ENCODE measurements around the gene TCOF1.

TCOF1 gene

GRCh38 chr5:150312518-150312917, 45.0 kb upstream of the TCOF1 start:
- TF ChIP-seq ZFX (IDR thresholded peaks at IDR 0.05; ENCODE audit: borderline replicate concordance), result no peak
- no peak for TF ChIP-seq CTCF (IDR thresholded peaks at IDR 0.05)
- no peak overlapping the region for H3K27ac ChIP-seq

- TF ChIP-seq CTCF (IDR thresholded peaks at IDR 0.05) (no peak), ZFX (IDR thresholded peaks at IDR 0.05; ENCODE audit: borderline replicate concordance) (no peak)
- no peak overlapping the region for H3K27ac ChIP-seq
Observed at GRCh38 chr5:150313501-150313900, 44.0 kb upstream of the TCOF1 start.

DNA sequence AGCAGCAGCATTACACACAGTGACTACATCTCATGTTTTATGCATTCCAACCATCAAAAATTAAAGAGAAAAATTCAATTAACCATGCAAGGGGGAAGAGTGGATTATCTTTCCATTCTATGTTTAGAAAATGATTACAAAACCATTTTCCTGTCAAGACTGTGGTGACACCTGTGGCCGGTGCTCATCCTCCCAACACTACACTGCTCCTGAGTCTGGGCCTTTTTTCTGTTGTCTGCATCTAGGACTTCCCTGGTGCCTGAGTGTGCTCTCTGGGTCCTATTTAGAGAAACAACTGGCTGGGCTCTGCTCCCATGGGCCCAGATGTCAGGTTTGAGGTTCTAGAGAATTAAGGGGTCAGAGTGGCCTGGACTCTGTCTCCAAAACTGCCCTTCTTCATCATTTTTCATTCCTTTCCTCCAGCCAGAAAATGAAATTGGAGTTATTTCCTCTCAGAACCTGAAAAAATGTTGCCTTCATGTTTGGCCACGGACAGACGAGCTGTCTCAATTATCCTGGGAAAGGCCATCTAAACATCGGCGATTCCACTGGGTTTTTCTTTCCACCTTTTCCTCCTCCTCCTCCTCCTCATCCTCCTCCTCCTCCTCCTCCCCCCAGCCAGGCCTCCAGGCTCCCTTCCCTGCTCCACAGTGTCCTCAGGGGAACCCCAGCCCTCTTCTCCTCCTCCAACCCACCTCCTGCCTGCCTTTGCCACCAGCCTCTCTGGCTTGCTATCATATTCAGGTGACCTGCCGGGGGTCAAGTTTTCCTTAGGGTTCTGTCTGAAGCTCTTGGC, 43.4 kb upstream of the TCOF1 start:
- TF ChIP-seq CTCF (IDR thresholded peaks at IDR 0.05), result no peak
- no peak for TF ChIP-seq ZFX (IDR thresholded peaks at IDR 0.05; ENCODE audit: borderline replicate concordance)
- H3K27ac ChIP-seq, result no peak overlapping the region

DNA sequence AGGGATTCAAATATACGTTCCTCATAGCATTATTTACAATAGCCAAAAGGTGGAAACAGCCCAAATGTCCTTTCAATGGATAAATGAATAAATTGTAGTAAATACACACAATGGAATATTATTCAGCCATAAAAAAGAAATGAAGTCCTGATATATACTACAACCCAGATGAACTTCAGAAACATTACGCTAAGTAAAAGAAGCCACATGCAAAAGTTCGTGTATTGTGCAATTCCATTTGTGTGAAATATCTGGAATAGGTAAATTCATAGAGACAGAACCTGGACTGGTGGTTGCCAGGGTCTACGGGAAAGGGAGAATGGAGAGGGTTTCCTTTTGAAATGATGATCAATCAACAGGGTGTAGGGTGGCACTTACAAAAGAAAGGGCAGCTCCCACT, 42.3 kb upstream of the TCOF1 start:
- no peak overlapping the region for H3K27ac ChIP-seq
- no peak for TF ChIP-seq ZFX (IDR thresholded peaks at IDR 0.05; ENCODE audit: borderline replicate concordance)
- no peak for TF ChIP-seq CTCF (IDR thresholded peaks at IDR 0.05)

DNA sequence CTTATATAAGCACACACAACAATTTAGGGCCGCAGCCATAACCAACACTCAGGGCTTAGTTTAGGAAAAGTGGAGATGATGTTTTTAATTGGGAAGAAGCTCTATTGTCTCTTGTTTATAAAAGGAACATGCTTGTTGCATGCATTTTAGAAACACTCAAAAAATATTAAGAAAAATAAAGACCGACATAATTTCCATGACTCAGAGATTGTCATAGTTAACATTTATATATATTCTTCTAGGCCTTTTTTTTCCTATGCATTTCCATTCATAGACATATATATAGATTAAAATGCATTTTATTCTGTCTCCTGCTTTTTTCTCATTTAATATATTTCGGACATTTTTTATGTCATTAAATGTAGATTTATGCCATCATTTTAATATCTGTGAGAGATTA, 41.2 kb upstream of the TCOF1 start:
- no peak overlapping the region for H3K27ac ChIP-seq
- TF ChIP-seq ZFX (IDR thresholded peaks at IDR 0.05; ENCODE audit: borderline replicate concordance), result no peak
- TF ChIP-seq CTCF (IDR thresholded peaks at IDR 0.05), result no peak

DNA sequence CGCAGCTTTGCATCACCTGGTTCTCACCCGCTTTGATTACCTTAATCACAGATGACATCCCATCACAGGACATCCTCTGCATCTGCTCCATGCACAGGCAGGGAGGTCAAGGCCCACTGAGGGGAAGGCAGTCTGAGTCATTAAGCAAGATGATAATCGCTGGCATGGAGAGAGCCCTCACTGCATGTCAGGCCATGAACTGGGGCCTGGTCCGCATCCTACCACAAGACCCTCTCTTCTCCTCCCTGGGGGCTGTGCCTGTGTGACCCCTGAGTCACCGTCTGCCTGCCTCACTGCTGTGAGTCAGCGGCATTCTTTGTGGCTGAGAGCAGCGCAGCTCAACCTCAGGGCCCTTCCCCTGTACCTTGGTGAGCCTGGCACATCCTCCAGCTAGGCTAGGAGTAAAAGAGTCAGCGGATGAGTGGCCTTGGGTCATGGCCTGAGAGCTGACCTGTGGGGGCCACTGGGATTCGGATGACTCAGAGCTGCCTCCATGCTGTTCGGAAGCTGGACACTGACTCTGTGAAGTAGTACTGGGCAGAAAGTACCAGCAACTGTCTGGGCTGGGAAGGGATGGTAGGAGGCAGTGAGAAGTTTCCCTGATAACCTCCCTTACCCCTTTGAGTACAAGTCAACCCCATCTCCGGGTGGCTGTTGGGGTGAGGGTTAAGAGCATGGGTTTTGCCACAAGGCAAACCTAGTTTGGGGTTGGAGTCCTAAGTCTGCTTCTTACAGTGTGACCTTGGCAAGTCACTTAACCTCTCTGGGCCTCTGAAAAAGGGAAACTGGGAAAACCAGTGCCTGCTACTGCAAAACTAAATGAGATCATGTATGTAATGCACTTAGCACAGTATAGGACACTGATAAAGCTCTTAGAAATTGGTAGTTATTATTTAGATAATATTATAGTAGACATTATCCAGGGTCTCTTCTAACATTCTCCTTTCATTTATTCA, 40.2 kb upstream of the TCOF1 start:
- TF ChIP-seq CTCF (IDR thresholded peaks at IDR 0.05) (no peak), ZFX (IDR thresholded peaks at IDR 0.05; ENCODE audit: borderline replicate concordance) (no peak)
- H3K27ac ChIP-seq, result no peak overlapping the region
